Hepatocyte (in vitro differentiated cells): Measurements from ENCODE around the gene FBXL12.
"Not testable (repeated sequence)": the region's sequence is repeated elsewhere in the genome, so short reads cannot be mapped to it uniquely, and the experiment has no call there.

Experiments
- EZH2phosphoT487 ChIP-seq: fragments of 200-600 bp; sonication (generic); IDR thresholded peaks from one replicate; pipeline ENCODE4 v1.6.1; 2018; ENCODE audit warnings: antibody characterized with exemption, mild to moderate bottlenecking, low read depth, moderate library complexity; ENCODE audit not compliant: unreplicated experiment, severe bottlenecking
- TF ChIP-seq, protein P1 (sequence below): fragments of 200-600 bp; sonication (generic); IDR thresholded peaks from 2 replicates; pipeline ENCODE4 v1.5.1; 2016; ENCODE audit warnings: antibody characterized with exemption, mild to moderate bottlenecking; ENCODE audit not compliant: poor library complexity

DNA sequence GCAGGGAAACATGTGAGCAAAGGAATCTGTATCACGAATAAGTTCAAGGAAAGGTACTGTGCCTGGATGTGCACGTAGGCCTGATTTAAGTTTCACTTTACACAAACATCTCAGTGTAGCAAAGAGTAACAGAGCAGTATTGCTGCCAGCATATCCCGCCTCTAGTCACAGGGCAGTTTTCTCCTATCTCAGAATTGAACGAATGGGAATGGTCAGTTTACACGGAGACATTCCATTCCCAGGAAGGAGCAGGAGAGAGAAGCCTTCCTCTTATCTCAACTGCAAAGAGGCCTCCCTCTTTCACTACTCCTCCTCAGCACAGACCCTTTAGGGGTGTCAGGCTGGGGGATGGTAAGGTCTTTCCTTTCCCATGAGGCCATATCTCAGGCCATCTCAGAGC is 29.3 kb downstream of the FBXL12 start:
- TF ChIP-seq, protein P1, sequence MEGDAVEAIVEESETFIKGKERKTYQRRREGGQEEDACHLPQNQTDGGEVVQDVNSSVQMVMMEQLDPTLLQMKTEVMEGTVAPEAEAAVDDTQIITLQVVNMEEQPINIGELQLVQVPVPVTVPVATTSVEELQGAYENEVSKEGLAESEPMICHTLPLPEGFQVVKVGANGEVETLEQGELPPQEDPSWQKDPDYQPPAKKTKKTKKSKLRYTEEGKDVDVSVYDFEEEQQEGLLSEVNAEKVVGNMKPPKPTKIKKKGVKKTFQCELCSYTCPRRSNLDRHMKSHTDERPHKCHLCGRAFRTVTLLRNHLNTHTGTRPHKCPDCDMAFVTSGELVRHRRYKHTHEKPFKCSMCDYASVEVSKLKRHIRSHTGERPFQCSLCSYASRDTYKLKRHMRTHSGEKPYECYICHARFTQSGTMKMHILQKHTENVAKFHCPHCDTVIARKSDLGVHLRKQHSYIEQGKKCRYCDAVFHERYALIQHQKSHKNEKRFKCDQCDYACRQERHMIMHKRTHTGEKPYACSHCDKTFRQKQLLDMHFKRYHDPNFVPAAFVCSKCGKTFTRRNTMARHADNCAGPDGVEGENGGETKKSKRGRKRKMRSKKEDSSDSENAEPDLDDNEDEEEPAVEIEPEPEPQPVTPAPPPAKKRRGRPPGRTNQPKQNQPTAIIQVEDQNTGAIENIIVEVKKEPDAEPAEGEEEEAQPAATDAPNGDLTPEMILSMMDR: not testable (repeated sequence)
- not testable (repeated sequence) for TF ChIP-seq EZH2phosphoT487
